Thyroid gland (tissue), 4 donors: ENCODE measurements around the gene CLGN.

Experiments used
- POLR2A ChIP-seq, 2 donors: fragments of 450-650 bp; IDR thresholded peaks; one replicate each; pipeline ENCODE4 v1.6.1; 2017; ENCODE audit warnings: antibody characterized with exemption in 2 of 2, mild to moderate bottlenecking in 2 of 2, moderate library complexity in 1 of 2
- TF ChIP-seq, protein P1 (sequence below), 6 experiments: fragments of 200-600 bp in 3 of 6; fragments of 450-650 bp in 3 of 6; sonication (generic) in 3 of 6; IDR thresholded peaks; one replicate each; pipeline ENCODE4 v1.5.1; 2016 to 2019; ENCODE audit warnings: antibody characterized with exemption in 6 of 6, mild to moderate bottlenecking in 2 of 6, inconsistent platforms in 1 of 6, moderate library complexity in 1 of 6

DNA sequence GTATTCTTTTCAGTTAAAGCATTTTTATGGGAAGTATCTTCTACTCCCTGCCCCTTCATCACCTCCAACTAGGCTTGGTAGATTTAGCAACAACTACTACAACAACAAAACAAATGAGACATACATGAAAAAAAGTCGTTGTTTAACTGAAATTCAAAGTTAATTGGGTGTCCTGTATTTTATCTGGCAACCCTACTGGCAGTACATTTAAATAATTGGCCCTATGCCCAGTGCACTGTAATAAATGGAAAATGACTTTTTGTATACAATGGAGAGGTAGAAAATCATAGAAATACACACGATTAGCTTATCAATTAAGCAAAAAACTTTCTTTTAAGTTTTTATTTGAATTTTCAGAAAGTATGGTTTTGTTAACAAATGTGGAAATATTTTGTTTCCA lies 21.4 kb upstream of the CLGN start:
- TF ChIP-seq, protein P1, sequence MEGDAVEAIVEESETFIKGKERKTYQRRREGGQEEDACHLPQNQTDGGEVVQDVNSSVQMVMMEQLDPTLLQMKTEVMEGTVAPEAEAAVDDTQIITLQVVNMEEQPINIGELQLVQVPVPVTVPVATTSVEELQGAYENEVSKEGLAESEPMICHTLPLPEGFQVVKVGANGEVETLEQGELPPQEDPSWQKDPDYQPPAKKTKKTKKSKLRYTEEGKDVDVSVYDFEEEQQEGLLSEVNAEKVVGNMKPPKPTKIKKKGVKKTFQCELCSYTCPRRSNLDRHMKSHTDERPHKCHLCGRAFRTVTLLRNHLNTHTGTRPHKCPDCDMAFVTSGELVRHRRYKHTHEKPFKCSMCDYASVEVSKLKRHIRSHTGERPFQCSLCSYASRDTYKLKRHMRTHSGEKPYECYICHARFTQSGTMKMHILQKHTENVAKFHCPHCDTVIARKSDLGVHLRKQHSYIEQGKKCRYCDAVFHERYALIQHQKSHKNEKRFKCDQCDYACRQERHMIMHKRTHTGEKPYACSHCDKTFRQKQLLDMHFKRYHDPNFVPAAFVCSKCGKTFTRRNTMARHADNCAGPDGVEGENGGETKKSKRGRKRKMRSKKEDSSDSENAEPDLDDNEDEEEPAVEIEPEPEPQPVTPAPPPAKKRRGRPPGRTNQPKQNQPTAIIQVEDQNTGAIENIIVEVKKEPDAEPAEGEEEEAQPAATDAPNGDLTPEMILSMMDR (IDR thresholded peaks at IDR 0.05), result no peak
- TF ChIP-seq POLR2A (IDR thresholded peaks at IDR 0.05), result no peak
